ENCODE data around the gene LGR5. TPM values are rescaled to one million over a fixed set of nuclear protein-coding genes. Genes with fewer than 3 reads are reported as not detected.

The LGR5 gene
- total and polyA plus RNA-seq, 9 of the 15 experiments (the other 6 are each of a cell fraction or from before 2014, with no cell fraction given): not detected

GRCh38 chr12:71578694-71579258, 139.2 kb downstream of the LGR5 start:
- Histone ChIP-seq H3K9me3 (replicated peaks; ENCODE audit: control insufficient read depth, insufficient read depth, low read depth, low read length) (no peaks in the 10 kb centered on the region), H3K9ac (ENCODE audit: insufficient read depth in 1 of 2, low read depth in 2 of 2, low read length in 2 of 2) (no peak overlapping the region), H3K79me2 (ENCODE audit: control insufficient read depth, insufficient read depth, low read length) (no peaks in the 10 kb centered on the region), H3K4me2 (ENCODE audit: insufficient read depth, low read length) (no peak overlapping the region), H3K4me1 (replicated peaks in 1 of 2; ENCODE audit: control insufficient read depth in 2 of 2, insufficient read depth in 2 of 2, low read length in 2 of 2) (no peaks in the 10 kb centered on the region; a peak in 1 of 5 replicates), H3K27me3 (ENCODE audit: control insufficient read depth in 2 of 2, insufficient read depth in 2 of 2, low read length in 2 of 2) (peaks cover 0 to 4% of the 10 kb centered on the region in 2 experiments; a peak in 1 of 5 replicates), H3K9me1 (ENCODE audit: control insufficient read depth, insufficient read depth, low read length) (no peaks in the 10 kb centered on the region), H3K27ac (ENCODE audit: extremely low read depth, low read depth, low read length) (no peak overlapping the region), H3K36me3 (ENCODE audit: control insufficient read depth, insufficient read depth, low read length) (no peaks in the 10 kb centered on the region), H4K20me1 (replicated peaks; ENCODE audit: control insufficient read depth, insufficient read depth, low read length) (no peaks in the 10 kb centered on the region), H2AFZ (ENCODE audit: low read depth, low read length) (peak overlapping the region; percentile 74), H3K4me3 (no peak overlapping the region)
- TF ChIP-seq ZMIZ1 (IDR thresholded peaks at IDR 0.05; ENCODE audit: low read depth in 2 of 2, low read length in 2 of 2) (no peak), NR2C1 (IDR thresholded peaks at IDR 0.05) (no peak), NR2C1 (tag; IDR thresholded peaks at IDR 0.05) (no peak)
- DNase-seq (ENCODE audit: extremely low read depth in 1 of 4, low spot score in 3 of 4) (no peak), ATAC-seq (no peak), FAIRE-seq (no peak)
- WGBS (ENCODE audit: insufficient coverage, low coverage, missing lambda C conversion rate): 14% methylated on average over 5 of the region's 5 CpGs
- intact Hi-C loops (cut with micrococcal nuclease) (no loop called here), in situ Hi-C loops (cut with MboI) (no loop called here)
- CTCF ChIA-PET (ENCODE audit: low intra/inter-chr PET ratio): no interaction called here
- no TSS peak for BruUV-seq (replicated peaks)
- POLR2A ChIA-PET: interaction anchor here (1.1 kb wide), 1 partner anchor 343 kb away, joined by 3 read pairs; no protein-coding TSS in a partner anchor

All from K562 (cell line).